HG03558 (cell line): ENCODE measurements around the gene PLAC8.
"Not testable (repeated sequence)": the region's sequence is repeated elsewhere in the genome, so short reads cannot be mapped to it uniquely, and the experiment has no call there.

Experiments used
- ATAC-seq: cut with Tn5 transposase; IDR thresholded peaks from one replicate; pipeline ENCODE4 v1.9.1; 2021; ENCODE audit warnings: moderate number of reproducible peaks; ENCODE audit not compliant: unreplicated experiment; ENCODE audit errors: extremely low read depth

Gene PLAC8

DNA sequence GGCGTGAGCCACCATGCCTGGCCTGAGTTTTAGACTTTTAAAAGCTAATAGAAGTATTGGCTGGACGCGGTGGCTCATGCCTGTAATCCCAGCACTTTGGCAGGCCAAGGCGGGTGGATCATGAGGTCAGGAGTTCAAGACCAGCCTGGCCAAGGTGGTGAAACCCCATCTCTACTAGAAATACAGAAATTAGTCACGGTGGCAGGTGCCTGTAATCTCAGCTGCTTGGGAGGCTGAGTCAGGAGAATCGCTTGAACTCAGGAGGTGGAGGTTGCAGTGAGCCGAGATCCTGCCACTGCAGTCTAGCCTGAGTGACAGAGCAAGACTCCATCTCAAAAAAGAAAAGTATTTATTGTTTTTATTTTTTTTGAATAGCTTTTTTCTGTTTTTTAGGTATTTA is 39.7 kb downstream of the PLAC8 start:
- not testable (repeated sequence) for ATAC-seq

DNA sequence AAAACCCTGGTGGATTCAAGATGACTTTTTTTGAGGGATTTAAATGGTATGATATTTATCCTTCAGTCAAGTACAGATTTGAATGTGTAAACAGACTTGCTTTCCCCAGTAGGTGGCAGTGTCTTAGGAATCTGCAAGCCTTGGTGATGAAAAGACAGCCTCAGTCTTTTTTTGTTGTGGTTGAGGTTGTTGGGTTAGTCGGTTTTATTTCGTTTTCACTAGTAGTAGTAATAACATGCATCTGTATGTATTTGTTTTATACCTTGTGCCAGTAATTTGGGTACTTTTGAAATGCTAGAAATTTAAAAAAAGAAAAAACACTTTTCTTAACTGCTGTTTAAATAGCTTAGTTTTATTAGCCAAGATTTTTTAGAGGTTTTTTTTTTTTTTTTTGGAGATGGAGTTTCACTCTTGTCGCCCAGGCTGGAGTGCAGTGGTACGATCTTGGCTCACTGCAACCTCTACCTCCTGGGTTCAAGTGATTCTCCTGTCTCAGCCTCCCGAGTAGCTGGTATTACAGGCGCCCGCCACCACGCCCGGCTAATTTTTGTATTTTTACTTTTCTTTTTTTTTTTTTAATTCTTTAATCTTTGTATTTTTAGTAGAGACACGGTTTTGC is 40.3 kb downstream of the PLAC8 start:
- peak; percentile 63 for ATAC-seq

DNA sequence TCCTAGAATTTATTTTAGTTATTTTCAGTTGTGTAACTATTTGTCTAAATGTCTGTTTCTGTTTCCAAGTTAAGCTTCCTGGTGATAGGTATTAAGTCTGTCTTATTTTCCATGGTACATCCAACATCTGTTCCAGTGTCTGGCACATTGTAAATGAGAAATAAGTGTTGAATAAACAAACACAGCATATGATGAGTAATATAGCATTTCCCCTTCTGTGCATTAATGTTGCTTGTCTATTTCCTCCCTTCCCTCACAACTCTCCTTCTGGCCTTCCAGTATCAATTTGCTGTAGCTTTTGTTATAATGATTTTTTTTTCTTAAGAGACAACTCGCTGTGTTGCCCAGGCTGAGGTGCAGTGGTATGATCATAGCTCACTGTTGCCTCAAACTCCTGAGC is 43.4 kb downstream of the PLAC8 start:
- ATAC-seq: no peak

DNA sequence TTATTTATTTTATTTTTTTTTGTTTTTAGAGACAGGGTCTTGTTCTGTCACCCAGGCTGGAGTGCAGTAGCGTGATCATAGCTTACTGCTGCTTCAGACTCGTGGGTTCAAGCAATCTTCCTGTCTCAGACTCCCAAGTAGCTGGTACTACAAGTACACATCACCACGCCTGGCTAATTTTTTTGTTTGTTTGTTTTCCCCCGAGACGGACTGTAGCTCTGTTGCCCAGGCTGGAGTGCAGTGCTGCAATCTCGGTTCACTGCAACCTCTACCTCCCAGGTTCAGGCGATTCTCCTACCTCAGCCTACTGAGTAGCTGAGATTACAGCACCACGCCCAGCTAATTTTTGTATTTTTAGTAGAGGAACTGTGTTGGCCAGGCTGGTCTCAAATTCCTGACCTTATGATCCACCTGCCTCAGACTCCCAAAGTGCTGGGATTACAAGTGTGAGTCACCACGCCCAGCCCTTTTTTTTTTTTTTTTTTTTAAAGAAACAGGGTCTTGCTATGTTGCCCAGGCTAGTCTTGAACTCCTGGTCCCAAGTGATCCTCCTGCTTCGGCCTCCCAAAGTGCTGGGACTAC is 47.4 kb downstream of the PLAC8 start:
- ATAC-seq: no peak

DNA sequence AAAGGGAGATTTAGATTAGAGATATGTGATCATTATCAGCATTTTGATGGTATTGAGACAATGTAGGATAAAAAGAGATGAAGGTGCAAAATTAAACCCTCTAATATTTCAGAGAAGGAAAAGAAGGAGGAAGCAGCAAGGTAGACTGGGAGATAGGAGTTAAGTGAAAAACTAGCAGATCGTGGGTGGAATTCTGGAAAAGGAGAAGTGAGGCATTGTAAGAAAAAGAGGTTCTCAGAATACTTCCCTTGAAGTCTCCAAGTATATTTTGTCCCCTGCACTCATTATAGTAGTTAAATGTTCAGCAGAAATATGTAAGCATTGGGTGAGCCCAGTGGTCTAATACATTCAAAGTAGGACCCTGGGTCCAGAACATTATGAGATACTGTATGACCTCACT is 49.3 kb downstream of the PLAC8 start:
- ATAC-seq: no peak

DNA sequence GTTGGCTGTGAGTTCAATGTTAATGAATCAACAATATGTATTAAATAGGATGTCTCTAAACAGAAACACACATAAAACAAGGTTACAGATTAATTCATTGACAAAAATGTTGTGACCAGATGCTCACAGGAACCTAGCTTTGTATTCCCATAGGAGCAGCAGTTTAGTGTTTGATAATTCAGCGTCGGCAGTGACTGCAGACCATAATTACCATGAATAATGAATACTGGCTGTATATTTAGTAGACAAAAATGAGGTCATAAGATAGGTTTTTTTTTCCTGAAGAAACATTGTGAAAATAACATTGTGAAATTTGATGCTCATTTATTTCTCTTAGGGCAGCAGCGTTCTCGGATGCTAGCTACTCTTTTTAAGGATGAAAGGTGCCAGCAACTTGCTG is 51.8 kb downstream of the PLAC8 start:
- ATAC-seq: no peak

DNA sequence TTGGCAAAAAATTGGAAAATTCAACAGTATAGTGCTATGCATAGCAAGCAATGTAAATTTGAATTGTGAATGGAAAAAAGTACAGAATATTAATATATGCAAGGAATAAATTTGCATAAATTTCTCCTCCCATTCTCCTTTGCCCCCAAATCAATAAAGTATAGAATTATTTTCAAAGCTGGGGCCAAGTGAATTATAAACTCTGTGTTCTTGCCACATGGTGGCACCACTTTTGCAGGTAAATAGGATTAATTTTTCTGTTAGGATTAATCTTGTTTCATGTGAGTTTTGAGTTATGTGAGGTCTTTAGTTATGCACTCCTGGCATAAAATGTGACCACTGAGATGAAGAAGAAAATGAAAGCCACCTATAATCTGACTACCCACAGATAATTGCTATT is 59.6 kb downstream of the PLAC8 start:
- no peak for ATAC-seq

DNA sequence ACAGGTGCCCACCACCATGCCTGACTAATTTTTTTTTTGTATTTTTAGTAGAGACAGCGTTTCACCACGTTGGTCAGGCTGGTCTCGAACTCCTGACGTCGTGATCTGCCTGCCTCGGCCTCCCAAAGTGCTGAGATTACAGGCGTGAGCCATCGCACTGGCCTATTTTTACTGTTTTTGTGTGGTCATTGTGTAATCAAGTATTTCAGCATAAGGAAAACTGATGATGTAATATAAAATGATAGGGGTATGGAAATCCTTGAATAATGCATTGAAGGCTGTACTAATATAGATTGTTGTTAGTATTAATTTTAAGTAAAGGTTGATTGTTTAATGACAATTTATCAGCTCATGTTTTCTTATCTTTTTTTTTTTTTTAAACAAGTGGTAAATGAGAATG is 65.7 kb downstream of the PLAC8 start:
- not testable (repeated sequence) for ATAC-seq

DNA sequence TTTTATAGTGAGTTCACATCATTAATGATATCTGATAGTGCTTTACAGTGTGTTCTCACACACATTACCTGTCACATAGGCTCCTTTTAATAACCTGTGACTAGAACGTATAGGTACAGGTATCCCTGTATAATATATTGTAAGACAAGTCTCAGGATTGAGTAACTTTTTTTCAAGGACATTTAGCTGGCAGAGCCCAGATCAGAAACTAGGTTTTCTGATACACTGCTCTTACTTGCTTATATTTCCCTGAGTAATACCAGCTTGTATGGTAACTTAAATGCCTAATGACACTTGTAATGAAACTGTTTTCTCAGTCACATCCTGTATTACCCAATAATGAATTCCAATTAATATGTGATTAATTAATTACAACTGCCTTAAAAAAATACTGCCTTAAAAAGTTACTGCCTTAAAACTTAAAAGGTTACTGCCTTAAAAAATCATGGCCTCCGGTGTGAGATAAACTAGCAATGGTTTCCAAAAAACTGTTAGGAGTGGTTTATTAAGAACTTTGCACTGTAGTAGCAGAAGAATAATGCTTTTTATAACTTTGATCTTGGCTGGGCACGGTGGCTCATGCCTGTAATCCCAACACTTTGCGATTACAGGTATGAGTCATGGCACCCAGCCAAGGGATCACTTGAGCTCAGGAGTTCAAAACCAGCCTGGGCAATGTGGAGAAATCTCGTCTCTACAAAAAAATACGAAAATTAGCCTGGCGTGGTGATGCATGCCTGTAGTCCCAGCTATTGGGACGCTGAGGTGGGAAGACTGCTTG is 67.6 kb downstream of the PLAC8 start:
- no peak for ATAC-seq

DNA sequence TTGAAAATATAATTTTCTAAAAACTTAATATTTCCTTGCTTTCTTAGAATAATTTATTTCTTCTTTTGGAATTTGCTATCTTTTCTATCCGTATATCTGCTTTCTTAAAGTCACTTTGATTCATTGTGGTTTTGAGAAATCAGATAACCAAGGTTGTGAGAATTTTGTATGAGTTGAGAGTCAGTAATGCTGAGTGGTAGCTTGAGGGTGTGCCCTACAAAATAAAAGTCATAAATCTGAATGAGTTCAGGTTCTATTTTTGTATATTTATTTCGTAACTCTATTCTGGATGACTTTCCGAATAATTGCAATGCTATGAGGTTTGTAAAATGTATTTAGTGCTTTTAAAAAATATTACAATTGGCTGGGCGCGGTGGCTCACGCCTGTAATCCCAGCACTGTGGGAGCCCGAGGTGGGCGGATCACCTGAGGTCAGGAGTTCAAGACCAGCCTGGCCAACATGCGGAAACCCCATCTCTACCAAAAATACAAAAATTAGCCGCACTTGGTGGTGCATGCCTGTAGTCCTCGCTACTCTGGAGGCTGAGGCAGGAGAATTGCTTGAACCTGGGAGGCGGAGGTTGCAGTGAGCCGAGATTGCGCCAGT is 70.6 kb downstream of the PLAC8 start:
- ATAC-seq: no peak

DNA sequence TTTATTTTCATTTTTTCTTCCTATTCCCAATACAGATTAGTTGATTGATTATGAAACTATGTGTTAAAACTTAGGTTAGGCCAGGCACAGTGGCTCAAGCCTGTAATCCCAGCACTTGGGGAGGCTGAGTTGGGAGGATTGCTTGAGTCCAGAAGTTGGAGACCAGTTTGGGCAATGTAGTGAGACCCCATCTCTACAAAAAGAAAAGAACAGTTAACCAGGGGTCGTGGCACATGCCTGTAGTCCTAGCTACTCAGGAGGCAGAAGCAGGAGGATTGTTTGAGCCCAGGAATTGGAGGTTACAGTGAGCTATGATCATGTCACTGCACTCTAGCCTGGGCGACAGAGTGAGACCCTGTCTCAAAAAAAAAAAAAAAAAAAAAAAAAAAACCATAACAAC is 71.4 kb downstream of the PLAC8 start:
- not testable (repeated sequence) for ATAC-seq

DNA sequence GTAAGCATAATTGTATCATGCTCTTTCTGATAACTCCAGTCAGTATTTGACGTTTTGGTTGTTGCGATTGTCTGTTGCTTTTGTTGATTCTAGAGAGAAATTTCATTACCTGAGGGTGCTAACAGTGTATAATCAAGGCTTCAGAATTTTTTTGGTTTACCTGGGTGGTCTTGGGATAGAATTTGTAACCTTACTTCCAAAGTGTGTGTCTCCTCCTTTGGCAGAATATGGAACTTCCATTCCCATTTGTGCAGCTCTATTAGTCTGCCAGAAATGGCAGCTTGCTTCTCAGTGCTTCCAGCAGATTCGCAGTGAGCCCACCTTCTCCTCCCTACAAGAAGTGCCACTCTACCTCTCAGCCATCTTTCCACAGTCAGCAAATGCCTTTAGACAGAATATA is 74.3 kb downstream of the PLAC8 start:
- ATAC-seq: no peak
